ENCODE measurements around the gene PRAMEF5.
"Not testable (repeated sequence)": the region's sequence is repeated elsewhere in the genome, so short reads cannot be mapped to it uniquely, and the experiment has no call there.

PRAMEF5 gene

GRCh38 chr1:13253898-13254297 lies at the start of gene PRAMEF5:
PRAMEF5 (plus strand) TSS chr1:13254198; CDS start chr1:13259269, 5,071 bp downstream.
- POLR2A ChIA-PET: not testable (repeated sequence)

DNA sequence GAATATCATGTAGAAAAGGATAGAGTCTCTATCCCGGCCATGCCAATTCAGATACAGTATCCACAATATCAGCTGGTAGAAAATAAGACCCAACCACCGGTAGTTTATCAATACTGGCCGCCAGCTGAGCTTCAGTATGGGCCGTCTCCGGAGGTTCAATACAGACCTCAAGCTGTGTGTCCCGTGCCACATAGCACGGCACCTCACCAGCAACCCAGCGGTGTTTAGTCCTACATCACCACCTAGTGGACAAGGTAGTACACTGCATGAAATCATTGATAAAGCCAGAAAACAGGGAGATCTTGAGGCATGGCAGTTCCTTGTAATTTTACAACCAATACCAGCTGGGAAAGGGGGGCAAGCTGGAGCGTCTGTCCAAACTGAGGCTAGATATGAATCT lies 45.3 kb upstream of the PRAMEF5 start:
- CTCF ChIA-PET; POLR2A ChIA-PET; DNase-seq (ENCODE audit: extremely low spot score): not testable (repeated sequence)

More at GRCh38 chr1:13253898-13254297, at the start of gene PRAMEF5:
- CTCF ChIA-PET; DNase-seq (ENCODE audit: extremely low spot score): not testable (repeated sequence)

GRCh38 chr1:13216619-13217018 lies 37.4 kb upstream of the PRAMEF5 start:
- DNase-seq (ENCODE audit: extremely low spot score); CTCF ChIA-PET; POLR2A ChIA-PET: not testable (repeated sequence)

DNA sequence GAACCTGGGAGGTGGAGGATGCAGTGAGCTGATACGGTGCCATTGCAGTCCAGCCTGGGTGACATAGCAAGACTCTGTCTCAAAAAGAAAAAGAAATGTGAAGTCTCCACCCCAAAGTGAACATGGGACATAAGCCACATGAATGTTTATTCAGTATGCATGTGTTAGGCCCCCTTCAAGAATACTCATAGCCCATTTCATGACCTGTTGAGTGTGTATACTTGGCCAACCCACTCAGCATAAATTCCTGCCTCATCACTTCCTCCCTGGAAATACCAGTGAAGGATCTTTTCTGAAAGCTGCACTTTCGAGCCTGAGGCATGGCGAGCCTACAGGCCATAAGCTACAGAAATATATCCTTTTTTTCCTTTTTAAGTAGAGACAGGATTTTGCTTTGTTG lies 34.8 kb upstream of the PRAMEF5 start:
- DNase-seq (ENCODE audit: extremely low spot score); CTCF ChIA-PET; POLR2A ChIA-PET: not testable (repeated sequence)

DNA sequence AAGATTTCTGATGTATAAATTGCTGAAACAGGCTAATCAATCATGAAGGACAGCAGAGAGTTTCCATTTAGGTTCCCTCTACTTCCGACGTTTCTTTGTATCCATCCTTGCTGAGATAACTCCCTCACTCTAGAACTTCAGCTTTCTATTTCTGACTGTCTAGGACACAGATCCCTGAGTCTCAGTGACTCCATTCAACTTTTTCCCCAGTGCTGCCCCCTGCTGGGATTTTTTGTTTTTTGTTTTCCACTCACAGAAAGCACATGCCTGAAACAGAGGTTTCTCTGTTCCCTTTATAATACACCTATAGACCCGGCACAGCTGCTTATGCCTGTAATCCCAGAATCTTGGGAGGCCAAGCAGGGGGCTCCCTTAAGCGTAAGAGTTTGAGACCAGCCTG lies 31.2 kb upstream of the PRAMEF5 start:
- CTCF ChIA-PET; POLR2A ChIA-PET; DNase-seq (ENCODE audit: extremely low spot score): not testable (repeated sequence)

- ChIA-PET CTCF (no interaction called here), POLR2A (no interaction called here)
- no peak for TF ChIP-seq CTCF (IDR thresholded peaks at IDR 0.05; ENCODE audit: control extremely low read depth, extremely low read depth, low read depth, missing control alignments)
- no peak for DNase-seq (ENCODE audit: extremely low spot score)
Observed at GRCh38 chr1:13224480-13225060, 29.4 kb upstream of the PRAMEF5 start.

- DNase-seq (ENCODE audit: extremely low spot score); CTCF ChIA-PET; POLR2A ChIA-PET: not testable (repeated sequence)
Observed at GRCh38 chr1:13225675-13226204, 28.3 kb upstream of the PRAMEF5 start, which contains the start of gene PRAMEF18. PRAMEF18 (minus strand) TSS chr1:13226154; CDS start chr1:13226106, 48 bp downstream.

DNA sequence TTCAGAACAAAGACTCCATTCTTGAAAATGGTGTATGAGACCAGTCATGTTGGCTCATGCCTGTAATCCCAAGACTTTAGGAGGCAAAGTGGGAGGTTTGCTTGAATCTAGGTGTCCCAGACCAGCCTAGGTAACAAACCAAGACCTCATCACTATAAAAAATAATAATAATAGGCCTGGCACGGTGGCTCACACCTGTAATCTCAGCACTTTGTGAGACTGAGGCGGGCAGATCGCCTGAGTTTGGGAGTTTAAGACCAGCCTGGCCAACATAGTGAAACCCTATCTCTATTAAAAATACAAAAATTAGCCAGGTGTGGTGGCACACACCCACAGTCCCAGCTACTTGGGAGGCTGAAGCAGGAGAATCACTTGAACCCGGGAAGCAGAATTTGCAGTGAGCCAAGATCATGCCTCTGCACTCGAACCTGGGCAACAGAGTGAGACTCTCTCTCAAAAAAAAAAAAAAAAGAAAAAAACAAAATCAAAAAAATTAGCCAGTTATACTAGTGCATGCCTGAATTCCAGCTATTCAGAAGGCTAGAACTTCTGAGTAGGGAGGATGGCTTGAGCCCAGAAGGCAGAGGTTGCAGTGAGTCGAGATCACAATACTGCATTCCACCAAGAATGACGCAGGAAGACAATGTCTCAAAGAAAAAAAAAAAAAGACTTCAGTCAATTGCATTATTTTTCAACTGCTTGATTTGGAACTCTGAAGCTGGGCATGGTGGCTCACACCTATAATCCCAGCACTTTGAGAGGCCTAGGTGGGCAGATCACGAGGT lies 26.5 kb upstream of the PRAMEF5 start:
- CTCF ChIA-PET; POLR2A ChIA-PET; DNase-seq (ENCODE audit: extremely low spot score): not testable (repeated sequence)

- CTCF ChIA-PET: no interaction called here
- POLR2A ChIA-PET: no interaction called here
- TF ChIP-seq CTCF (IDR thresholded peaks at IDR 0.05; ENCODE audit: control extremely low read depth, extremely low read depth, low read depth, missing control alignments): peak; percentile 58
- peak; percentile 38 for DNase-seq (ENCODE audit: extremely low spot score)
Observed at GRCh38 chr1:13228343-13228781, 25.6 kb upstream of the PRAMEF5 start.

GRCh38 chr1:13230096-13230495 lies 23.9 kb upstream of the PRAMEF5 start:
- CTCF ChIA-PET; DNase-seq (ENCODE audit: extremely low spot score); POLR2A ChIA-PET: not testable (repeated sequence)

- POLR2A ChIA-PET; CTCF ChIA-PET; DNase-seq (ENCODE audit: extremely low spot score): not testable (repeated sequence)
Observed at GRCh38 chr1:13230601-13231000, 23.4 kb upstream of the PRAMEF5 start.

DNA sequence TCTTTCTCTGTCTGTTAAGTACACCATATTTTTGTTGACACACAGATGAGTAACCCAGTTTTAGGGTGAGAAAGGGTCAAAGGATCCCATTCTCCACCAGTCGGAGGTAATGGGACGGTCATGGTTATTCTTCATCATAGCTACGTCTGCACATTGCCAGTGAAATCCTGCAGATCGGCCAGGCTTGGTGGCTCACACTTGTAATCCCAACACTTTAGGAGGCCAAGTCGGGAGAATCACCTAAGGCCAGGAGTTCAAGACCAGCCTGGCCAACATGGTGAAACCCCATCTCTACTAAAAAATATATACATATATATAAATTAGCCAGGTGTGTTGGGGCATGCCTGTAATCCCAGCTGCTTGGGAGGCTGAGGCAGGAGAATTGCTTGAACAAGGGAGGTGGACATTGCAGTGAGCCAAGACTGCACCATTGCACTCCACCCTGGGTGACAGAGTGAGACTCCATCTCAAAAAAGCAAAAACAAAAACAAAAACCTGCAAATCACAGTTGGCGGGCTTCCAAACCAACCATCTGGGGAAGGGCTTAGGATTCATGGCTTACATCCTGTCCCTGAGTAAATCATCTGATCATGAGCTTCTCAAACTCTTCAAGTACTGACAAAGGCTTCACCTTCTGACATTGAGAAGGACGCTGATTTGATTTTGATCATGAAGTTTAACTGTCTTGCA lies 22.8 kb upstream of the PRAMEF5 start:
- CTCF ChIA-PET; POLR2A ChIA-PET; DNase-seq (ENCODE audit: extremely low spot score): not testable (repeated sequence)

GRCh38 chr1:13232056-13232455 lies 21.9 kb upstream of the PRAMEF5 start:
- DNase-seq (ENCODE audit: extremely low spot score); POLR2A ChIA-PET; CTCF ChIA-PET: not testable (repeated sequence)

DNA sequence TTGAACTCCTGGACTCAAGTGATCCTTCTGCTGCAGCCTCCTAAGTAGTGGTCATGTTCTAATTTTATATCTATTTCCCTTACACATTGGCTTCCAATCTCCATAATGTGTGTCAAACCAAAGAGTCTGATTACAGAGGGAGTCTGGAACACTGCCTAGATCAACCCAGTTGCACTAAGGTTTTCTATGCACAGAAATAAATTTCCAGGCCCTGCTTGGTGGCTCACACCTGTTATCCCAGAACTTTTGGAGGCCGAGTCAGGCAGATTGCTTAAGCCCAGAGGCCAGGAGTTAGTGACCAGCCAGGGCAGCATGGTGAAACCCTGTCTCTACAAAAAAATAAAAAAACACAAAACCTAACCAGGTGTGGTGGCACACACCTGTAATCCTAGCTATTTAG lies 19.9 kb upstream of the PRAMEF5 start:
- POLR2A ChIA-PET; CTCF ChIA-PET; DNase-seq (ENCODE audit: extremely low spot score): not testable (repeated sequence)

- DNase-seq (ENCODE audit: extremely low spot score); POLR2A ChIA-PET; CTCF ChIA-PET: not testable (repeated sequence)
Observed at GRCh38 chr1:13237572-13237971, 16.4 kb upstream of the PRAMEF5 start.

- POLR2A ChIA-PET; CTCF ChIA-PET; DNase-seq (ENCODE audit: extremely low spot score): not testable (repeated sequence)
Observed at GRCh38 chr1:13239633-13240032, 14.4 kb upstream of the PRAMEF5 start.
